CD4-positive, alpha-beta T cell treated with Interleukin-17A for 1 hour (primary cell): Measurements from ENCODE around the gene TSPO.
A peak's percentile ranks its signal among the peaks of the same experiment; 100 is the strongest.
"Not testable (repeated sequence)": the region's sequence is repeated elsewhere in the genome, so short reads cannot be mapped to it uniquely, and the experiment has no call there.

Source experiments
- DNase-seq: peaks from one replicate; pipeline ENCODE4 v3.0.0-alpha.2; 2020

The TSPO gene

GRCh38 chr22:43151251-43152002, at the start of gene TSPO:
Gene TSPO (plus strand): TSS chr22:43151559. CDS start chr22:43159239, 7,680 bp downstream.
- DNase-seq: peak; percentile 69

- not testable (repeated sequence) for DNase-seq
Measured at GRCh38 chr22:43104056-43104625, 47.2 kb upstream of the TSPO start.

GRCh38 chr22:43104950-43105349, 46.4 kb upstream of the TSPO start:
- not testable (repeated sequence) for DNase-seq

- DNase-seq: no peak
Measured at GRCh38 chr22:43106302-43106701, 45.1 kb upstream of the TSPO start.

GRCh38 chr22:43109511-43109910, 41.8 kb upstream of the TSPO start:
- no peak for DNase-seq

- DNase-seq: no peak
Measured at GRCh38 chr22:43109921-43110443, 41.4 kb upstream of the TSPO start.

GRCh38 chr22:43110444-43110926, 40.9 kb upstream of the TSPO start, which contains the start of gene BIK:
Gene BIK (plus strand): TSS chr22:43110750. CDS start chr22:43124023, 13,273 bp downstream.
- DNase-seq: peak; percentile 51

- peak; percentile 55 for DNase-seq
Measured at GRCh38 chr22:43110927-43111623, 40.3 kb upstream of the TSPO start.

- no peak for DNase-seq
Measured at GRCh38 chr22:43113526-43114251, 37.7 kb upstream of the TSPO start.

GRCh38 chr22:43114958-43115357, 36.4 kb upstream of the TSPO start:
- DNase-seq: no peak

- DNase-seq: no peak
Measured at GRCh38 chr22:43116932-43117331, 34.4 kb upstream of the TSPO start.

- no peak for DNase-seq
Measured at GRCh38 chr22:43118024-43118849, 33.1 kb upstream of the TSPO start.

GRCh38 chr22:43118953-43119458, 32.4 kb upstream of the TSPO start:
- no peak for DNase-seq

- DNase-seq: no peak
Measured at GRCh38 chr22:43126501-43127165, 24.7 kb upstream of the TSPO start.

- DNase-seq: no peak
Measured at GRCh38 chr22:43127166-43127908, 24.0 kb upstream of the TSPO start.

GRCh38 chr22:43128116-43128515, 23.2 kb upstream of the TSPO start:
- DNase-seq: no peak

GRCh38 chr22:43128928-43129424, 22.4 kb upstream of the TSPO start:
- no peak for DNase-seq

- no peak for DNase-seq
Measured at GRCh38 chr22:43129426-43130425, 21.6 kb upstream of the TSPO start.
